HG02885 (cell line): ENCODE results near the gene CIAO2B.
"Not testable (repeated sequence)": the region's sequence is repeated elsewhere in the genome, so short reads cannot be mapped to it uniquely, and the experiment has no call there.

Experiments used
- ATAC-seq: cut with Tn5 transposase; IDR thresholded peaks from one replicate; pipeline ENCODE4 v1.9.1; 2021; ENCODE audit warnings: mild to moderate bottlenecking; ENCODE audit not compliant: unreplicated experiment, poor library complexity

Gene CIAO2B

DNA sequence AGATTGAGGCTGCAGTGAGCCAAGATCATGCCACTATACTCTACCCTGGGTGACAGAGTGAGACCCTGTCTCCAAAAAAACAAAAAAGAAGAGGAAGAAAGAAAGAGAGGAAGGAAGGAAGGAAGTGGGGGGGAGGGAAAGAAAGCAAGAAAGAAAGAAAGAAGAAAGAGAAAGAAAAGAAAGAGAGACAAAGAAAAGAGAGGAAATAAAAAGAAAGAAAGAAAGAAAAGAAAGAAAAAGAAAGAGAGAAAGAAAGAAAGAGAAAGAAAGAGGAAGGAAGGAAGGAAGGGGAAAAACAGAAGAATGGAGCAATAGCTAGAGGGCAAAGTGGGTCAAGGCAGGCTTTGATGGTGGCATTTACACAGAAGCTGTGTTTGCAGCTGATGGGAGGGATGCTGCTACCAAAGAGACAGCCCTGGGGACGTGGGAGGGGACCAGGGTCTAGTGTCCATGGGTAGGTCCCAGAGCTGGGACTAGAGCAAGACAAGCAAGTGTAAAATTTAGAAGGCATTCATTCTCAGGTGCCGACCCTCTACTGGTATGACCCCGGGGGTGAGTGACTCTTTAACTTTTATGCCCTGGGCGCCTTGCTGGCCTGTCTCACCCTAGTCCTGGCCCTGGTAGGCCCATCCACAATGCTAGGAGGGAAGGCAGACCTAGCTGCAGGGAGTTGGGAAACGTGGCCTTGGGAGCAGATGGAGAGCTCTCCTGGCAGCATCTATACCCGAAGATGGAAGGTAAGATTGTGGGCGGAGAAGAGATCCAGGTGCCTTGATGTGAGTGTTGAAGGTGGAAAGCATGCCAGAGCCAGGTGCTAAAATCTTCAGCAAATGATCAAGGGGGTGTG is 24.9 kb upstream of the CIAO2B start:
- no peak for ATAC-seq

DNA sequence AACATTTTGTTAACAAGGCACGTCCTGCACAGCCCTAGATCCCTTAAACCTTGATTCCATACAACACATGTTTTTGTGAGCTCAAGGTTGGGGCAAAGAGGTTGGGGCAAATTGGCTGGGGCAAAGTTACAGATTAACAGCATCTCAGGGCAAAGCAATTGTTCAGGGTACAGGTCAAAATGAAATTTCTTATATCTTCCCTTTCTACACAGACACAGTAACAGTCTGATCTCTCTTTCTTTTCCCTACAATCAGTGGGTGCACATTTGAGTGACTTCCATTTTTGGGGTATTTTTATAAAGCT is 21.9 kb upstream of the CIAO2B start:
- not testable (repeated sequence) for ATAC-seq

DNA sequence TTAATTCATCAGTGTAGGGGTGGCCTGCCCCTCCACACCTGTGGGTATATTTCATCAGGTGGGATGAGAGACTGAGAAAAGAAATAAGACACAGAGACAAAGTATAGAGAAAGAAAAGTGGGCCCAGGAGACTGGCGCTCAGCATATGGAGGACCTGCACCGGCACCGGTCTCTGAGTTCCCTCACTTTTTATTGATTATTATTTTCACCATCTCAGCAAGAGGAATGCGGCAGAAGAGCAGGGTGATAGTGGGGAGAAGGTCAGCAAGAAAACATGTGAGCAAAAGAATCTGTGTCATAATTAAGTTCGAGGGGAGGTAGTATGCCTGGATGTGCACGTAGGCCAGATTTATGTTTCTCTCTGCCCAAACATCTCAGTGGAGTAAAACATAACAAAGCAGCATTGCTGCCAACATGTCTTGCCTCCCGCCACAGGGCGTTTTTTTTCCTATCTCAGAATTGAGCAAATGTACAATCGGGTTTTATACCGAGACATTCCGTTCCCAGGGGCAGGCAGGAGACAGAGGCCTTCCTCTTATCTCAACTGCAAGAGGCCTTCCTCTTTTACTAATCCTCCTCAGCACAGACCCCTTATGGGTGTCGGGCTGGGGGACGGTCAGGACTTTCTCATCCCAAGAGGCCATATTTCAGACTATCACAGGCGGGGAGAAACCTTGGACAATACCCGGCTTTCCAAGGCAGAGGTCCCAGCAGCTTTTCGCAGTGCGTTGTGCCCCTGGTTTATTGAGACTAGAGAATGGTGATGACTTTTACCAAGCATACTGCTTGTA is 21.4 kb upstream of the CIAO2B start:
- ATAC-seq: not testable (repeated sequence)

DNA sequence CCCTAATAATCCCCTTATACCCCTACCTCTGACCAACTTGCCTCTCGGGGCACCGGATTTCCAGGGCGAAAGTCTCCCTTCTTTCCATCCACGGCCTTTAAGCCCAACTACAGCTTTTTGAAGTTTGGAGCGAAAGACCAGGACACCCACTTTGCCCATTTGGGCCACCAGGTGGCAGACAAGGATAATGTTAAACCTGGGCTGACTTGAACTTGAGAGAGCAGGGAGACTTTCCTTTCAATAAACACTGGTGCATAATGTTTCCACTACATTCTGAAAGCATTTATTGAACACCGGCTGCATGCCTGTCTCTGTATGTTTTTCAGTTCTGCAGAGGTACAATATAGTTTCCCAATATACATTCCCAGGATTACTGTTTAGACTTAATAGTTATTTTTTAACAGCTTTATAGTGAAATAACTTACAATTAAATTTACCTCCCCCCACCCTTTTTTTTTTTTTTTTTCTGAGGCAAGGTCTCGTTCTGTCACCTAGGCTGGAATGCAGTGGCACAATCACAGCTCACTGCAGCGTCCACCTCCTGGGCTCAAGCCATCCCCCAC is 20.0 kb upstream of the CIAO2B start:
- no peak for ATAC-seq

DNA sequence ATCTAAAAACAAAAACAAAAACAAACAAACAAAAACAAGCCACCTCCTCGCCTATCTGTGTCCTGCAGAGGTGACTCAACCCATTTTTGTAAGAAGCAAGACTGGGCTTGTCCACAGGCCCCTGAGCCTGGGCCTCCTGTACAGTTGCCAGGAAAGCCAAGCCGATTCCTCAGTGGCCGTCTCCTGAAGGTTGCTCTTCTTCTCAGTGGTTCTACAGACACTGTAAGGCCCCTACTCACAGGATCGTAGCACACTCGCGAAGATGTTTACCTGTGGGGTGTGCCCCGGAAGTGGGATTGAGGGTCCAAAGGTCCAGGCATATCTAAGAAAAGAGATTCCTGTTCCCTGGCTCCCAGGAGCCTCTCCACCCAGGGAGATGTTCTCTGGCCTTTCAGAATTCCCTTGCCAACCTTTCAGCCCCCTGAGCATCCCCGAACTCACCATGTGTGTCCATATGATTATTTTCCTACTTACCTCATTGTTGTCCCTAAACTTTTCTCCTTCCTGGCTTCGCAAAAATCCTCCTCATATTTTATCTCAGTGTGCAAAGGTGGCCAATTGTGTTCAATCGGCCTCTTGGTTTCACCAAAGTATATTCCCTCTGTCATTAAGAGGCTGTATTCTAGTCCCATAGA is 19.4 kb upstream of the CIAO2B start:
- ATAC-seq: no peak

DNA sequence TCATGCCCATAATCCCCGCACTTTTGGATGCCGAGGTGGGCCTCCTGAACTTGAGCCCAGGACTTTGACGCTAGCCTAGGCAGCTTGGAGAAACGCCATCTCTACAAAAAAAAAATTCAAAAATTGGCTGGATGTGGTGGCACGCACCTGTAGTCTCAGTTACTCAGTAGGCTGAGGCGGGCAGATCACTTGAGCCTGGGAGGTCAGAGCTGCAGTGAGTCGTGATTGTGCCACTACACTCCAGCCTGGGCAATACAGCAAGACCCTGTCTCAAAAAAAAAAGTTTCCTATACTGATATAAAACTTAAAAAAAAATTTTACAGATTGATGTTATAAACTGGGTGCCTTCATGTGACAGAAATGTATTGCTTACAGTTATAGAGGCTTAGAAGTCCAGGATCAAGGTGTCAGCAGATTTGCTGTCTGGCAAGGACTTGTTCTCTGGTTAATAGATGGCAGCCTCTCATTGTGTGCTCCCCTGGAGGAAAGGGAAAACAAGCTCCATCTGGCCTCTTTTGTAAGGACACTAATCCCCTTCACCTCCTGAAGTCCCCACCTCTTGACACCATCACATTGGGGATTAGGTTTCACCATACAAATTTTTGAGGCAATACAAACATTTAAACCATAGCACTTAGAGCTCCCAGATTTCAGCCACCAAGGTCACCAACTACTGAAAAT is 18.4 kb upstream of the CIAO2B start:
- ATAC-seq: no peak

DNA sequence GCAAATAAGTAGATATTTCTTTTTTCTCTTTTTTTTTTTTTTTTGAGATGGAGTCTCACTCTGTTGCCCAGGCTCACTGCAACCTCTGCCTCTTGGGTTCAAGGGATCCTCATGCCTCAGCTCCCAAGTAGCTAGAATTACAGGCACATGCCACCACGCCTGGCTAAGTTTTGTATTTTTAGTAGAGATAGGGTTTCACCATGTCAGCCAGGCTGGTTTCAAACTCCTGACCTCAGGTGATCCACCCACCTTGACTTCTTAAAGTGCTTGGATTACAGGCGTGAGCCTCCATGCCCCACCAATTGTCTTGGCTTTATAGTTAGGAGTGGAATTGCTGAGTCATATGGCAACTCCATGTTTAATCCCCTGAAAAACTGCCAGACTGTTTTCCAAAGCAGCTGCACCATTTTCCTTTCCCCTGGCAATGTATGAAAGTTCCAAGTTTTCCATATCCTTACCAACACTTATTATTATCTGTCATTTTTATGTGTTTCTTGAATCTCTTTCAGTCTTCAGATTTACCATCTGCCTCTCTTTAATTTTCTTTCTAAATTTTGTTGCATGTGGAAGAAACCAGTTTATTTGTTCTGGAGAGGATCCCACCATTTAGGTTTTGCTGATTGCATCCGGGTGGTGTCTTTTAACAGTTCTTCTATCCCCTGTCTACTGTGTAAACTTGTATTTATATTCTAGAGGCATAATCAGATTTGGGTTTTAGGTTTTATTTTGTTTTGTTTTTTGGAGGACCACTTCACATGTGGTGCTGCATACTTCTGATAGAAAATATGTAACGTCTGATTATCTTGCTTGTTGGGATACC is 17.0 kb upstream of the CIAO2B start:
- ATAC-seq: no peak

DNA sequence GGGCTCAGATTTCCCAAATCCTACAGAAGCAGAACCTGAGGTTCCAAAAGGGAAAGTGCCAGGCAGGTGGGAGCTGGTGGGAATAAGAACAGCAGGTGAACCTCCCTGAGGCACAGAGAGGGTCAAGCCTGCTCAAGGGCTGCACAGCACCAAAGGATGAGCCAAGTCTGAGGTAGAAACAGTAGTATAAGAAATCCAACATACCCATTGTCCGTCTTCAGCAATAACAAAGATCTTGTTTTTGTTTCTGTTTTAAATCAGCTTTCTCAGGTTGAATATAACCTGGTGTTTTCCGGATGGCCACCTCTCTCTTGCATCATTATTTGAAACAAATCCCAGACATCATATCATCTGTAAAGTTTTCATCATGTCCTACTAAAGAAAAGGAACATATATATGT is 16.2 kb upstream of the CIAO2B start:
- no peak for ATAC-seq

DNA sequence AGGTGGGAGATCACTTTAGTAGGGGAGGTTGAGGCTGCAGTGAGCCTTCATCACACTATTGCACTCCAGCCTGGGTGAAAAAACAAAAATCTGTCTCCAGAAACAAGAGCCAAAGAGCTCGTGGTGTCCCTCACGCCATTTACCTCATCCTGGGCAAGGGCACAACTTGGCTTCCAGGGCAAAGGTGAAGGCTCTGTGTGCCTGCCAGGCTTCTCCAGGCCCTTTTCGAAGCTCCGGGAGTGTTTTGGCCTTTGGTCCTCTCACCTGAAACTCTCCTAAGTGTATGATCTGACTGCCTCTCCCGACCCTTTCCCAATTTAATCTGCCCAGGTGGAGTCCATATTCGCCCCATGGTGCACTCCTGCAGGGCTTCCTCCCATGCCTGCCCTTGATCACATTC is 15.3 kb upstream of the CIAO2B start:
- ATAC-seq: no peak

DNA sequence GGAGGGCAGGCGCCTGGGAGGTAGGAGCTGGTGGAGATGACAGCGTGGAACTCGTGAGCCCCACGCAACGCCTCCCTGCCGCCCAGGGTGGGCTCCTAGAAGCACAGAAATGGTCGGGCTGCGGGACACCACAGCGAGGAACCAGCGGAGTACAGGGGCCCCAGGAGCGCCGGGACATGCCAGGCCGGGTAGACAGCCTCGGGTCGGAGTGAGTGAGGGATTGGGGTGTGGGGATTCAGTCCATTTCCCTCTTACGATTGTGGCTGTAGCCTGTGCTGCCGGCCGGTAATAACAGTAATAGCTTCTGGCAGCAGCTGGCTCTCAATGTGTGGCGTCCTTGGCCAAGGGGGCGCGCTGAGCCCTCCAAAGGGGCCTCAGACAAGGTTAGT is 14.6 kb upstream of the CIAO2B start:
- ATAC-seq: no peak

DNA sequence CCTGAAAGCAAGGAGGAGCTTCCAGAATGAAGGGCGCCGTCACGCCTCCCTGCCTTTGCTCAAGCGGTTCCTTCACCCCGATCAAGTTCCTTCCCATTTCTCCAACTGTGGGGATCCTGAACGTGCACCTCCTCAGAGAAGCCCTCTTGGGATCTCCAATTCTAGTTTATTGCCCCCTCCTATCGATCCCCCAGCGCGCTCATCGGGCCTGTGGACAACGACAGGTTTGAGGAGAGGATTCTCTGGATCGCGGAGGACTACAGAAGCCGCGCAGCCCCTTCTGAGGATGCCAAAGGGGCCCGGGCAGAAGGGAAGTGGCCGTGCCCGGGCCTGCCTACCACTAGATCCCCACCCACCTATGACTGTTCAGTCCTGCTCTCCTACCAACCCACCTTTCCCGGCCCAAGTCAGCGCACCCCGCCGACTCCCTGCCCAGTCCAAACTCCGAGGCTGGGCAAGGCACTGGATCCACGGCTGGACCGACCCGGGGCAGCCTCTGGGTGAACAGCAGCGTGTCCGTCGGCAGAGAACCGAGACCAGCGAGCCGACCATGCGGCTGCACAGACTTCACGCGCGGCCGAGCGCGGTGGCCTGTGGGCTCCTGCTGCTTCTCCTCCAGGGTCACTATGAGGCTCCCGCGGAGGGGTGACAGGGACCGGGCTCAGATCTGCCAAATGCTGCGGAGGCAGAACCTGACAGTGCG is 14.1 kb upstream of the CIAO2B start:
- no peak for ATAC-seq

DNA sequence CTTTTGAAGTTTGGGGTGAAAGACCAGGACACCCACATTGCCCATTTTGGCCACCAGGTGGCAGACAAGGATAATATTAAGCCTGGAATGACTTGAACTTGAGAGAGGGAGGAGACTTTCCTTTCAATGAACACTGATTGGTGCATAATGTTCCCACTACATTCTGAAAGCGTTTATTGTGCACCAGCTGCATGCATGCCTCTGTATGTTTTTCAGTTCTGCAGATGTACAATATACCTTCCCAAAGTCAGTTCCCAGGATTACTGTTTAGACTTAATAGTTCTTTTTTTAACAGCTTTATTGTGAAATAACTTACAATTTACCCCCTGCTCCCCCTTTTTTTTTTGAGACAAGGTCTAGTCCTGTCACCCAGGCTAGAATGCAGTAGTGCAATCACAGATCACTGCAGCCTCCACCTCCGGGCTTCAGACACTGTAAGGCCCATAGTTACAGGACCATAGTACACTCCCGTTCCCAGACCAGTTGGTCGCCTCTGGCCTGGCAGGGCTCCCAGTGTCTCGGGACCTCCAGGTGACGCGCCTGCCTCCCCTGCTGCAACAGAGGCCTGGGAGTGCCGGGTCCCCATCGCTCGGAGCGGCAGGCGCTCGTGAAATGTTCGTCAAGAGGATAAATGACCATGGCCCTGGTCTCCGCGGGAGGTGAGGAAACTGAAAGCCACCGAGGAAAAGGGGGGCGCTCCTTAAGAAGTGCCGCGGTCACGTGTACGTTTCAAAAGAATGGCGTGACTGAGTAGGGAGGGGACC is 13.3 kb upstream of the CIAO2B start:
- ATAC-seq: peak; percentile 70

DNA sequence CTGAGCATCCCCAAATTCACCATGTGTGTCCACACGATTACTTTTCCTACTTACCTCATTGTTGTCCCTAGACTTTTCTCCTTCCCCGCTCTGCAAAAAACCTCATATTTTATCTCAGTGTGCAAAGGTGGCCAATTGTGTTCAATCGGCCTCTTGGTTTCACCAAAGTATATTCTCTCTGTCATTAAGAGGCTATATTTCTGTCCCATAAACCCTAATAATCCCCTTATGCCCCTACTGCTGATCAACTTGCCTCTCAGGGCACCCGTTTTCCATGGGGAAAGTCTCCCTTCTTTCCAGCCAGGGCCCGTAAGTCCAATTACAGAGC is 12.7 kb upstream of the CIAO2B start:
- no peak for ATAC-seq

DNA sequence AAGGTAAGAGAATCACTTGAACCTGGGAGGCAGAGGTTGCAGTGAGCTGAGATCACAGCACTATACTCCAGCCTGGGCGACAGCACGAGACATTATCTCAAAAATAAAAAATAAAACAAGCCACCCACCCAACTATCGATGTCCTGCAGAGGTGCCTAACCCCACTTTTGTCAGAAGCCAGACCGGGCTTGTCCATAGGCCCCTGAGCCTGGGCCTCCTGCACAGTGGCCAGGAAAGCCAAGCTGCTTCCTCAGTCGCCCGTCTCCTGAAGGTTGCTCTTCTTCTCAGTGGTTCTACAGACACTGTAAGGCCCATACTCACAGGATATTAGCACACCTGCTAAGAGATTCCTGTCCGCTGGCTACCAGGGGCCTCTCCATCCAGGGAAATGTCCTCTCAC is 12.3 kb upstream of the CIAO2B start:
- no peak for ATAC-seq

DNA sequence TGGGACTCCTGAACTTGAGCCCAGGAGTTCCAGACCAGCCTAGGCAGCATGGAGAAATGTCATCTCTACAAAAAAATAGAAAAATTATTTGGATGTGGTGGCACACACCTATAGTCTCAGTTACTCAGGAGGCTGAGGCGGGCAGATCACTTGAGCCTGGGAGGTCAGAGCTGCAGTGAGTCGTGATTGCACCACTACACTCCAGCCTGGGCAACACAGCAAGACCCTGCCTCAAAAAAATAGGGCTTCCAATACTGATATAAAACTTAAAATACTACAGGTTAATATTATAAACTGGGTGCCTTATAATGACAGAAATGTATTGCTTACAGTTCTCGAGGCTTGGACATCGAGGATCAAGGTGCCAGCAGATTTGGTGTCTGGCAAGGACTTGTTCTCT is 11.7 kb upstream of the CIAO2B start:
- no peak for ATAC-seq

DNA sequence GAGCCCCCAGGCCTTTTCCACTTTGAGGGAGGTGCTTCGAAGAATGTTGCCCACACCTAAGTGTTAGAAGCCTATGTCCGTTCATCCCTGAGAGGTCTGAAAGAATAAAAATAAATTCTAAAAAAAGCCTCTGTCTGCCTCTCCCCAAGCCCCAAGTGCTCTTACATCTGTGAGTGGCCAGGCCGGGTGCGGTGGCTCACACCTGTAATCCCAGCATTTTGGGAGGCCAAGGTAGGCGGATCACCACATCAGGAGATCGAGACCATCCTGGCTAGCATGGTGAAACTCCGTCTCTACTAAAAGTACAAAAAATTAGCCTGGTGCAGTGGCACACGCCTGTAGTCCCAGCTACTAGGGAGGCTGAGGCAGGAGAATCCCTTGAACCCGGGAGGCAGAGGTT is 10.8 kb upstream of the CIAO2B start:
- not testable (repeated sequence) for ATAC-seq

DNA sequence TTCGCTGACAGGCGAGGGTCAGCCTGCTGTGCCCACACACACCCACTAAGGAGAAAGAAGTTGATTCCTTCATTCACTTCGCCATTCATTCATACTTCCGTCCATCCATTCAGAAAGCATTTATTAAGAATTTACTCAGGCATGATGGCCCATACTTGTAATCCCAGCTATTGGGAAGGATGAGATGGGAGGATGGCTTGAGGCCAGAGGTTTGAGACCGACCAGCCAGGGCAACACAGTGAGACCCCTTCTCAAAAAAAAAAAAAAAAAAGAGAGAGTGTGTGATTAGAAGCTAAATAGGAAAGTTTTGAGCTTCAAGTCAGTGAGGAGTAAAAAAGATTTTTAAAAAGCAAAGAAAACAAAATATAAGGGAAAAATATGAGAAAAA is 9.8 kb upstream of the CIAO2B start:
- ATAC-seq: no peak

DNA sequence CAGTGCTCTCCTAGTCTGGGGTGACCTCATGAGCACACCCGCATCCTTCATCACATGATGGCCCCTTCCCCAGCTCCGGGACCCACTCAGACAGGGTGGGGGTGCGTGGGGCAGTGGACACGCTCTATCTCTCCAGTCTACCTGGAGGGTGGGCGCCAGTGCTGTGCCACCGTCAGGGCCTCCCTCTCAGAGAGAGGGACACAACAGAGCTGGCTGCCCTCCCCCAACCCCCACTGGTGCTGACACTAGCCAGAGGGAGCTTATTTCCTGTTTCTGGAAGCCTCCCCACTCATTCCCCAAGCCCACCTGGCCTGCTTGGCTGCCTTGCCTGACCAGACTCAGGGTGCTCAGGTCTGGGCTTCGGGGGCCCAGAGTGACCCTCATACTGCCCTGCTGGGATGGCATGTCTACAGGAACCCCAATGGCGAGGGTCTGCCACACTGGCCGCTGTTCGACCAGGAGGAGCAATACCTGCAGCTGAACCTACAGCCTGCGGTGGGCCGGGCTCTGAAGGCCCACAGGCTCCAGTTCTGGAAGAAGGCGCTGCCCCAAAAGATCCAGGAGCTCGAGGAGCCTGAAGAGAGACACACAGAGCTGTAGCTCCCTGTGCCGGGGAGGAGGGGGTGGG is 9.3 kb upstream of the CIAO2B start:
- no peak for ATAC-seq
